Loucy (cell line): ENCODE measurements around the gene PARK7.

Source experiments
- EZH2phosphoT487 ChIP-seq: fragments of 200-600 bp; IDR thresholded peaks from 2 replicates; pipeline ENCODE4 v1.6.1; 2018; ENCODE audit warnings: antibody characterized with exemption, mild to moderate bottlenecking, moderate library complexity, borderline replicate concordance
- TF ChIP-seq, protein P1 (sequence below): fragments of 200-600 bp; sonication (generic); conservative IDR thresholded peaks from 2 replicates; pipeline ENCODE4 v1.5.1; 2014; ENCODE audit warnings: mild to moderate bottlenecking, antibody characterized with exemption, low read length

DNA sequence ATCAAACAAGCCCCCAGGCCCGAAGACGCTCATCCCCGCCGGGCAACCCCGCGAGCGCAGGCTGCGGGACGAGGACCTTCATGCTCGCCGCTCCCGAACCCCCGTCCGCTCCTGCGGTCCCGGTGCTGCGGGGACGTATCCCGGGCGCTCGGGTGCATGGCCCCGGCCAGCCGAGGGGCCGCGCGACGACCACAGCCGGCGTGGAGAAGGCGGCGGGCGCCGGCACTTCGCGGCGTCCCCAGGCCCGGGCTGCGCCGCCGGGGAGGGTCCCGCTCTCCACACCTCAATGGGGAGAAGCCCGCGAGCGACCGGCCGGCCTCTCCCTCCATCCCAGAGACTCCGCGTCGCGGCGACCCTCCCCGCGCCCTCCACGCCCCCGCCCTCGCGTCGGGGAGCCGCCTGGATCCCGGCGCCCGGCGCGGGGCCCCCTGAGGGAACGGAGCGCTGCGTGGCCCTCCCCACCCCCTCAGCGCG, 64.2 kb downstream of the PARK7 start:
- TF ChIP-seq, protein P1, sequence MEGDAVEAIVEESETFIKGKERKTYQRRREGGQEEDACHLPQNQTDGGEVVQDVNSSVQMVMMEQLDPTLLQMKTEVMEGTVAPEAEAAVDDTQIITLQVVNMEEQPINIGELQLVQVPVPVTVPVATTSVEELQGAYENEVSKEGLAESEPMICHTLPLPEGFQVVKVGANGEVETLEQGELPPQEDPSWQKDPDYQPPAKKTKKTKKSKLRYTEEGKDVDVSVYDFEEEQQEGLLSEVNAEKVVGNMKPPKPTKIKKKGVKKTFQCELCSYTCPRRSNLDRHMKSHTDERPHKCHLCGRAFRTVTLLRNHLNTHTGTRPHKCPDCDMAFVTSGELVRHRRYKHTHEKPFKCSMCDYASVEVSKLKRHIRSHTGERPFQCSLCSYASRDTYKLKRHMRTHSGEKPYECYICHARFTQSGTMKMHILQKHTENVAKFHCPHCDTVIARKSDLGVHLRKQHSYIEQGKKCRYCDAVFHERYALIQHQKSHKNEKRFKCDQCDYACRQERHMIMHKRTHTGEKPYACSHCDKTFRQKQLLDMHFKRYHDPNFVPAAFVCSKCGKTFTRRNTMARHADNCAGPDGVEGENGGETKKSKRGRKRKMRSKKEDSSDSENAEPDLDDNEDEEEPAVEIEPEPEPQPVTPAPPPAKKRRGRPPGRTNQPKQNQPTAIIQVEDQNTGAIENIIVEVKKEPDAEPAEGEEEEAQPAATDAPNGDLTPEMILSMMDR, result no peak
- no peak for TF ChIP-seq EZH2phosphoT487
